Muscle layer of colon (tissue), 2 donors: Measurements from ENCODE around the gene EPB41L5.
"Not testable (repeated sequence)": the region's sequence is repeated elsewhere in the genome, so short reads cannot be mapped to it uniquely, and the experiment has no call there.

Experiments
- H3K27ac ChIP-seq: one replicate; pipeline ENCODE4 v1.7.0; 2013; ENCODE audit warnings: low read depth, mild to moderate bottlenecking, low read length, moderate library complexity
- H3K27me3 ChIP-seq, 2 donors: one replicate each; pipeline ENCODE4 v1.7.0; 2013; ENCODE audit warnings: low read length in 2 of 2, mild to moderate bottlenecking in 2 of 2; ENCODE audit not compliant: insufficient read depth in 2 of 2, control insufficient read depth in 1 of 2
- H3K36me3 ChIP-seq: one replicate; pipeline ENCODE4 v1.7.0; 2013; ENCODE audit warnings: mild to moderate bottlenecking, low read length; ENCODE audit not compliant: insufficient read depth
- H3K4me1 ChIP-seq: one replicate; pipeline ENCODE4 v1.7.0; 2013; ENCODE audit warnings: mild to moderate bottlenecking, low read length; ENCODE audit not compliant: insufficient read depth
- H3K4me3 ChIP-seq, 2 donors: one replicate each; pipeline ENCODE4 v1.7.0; 2013; ENCODE audit warnings: low read length in 2 of 2, low read depth in 1 of 2, mild to moderate bottlenecking in 1 of 2, moderate library complexity in 1 of 2
- H3K9ac ChIP-seq: one replicate; pipeline ENCODE4 v1.7.0; 2013; ENCODE audit warnings: low read length
- H3K9me3 ChIP-seq: one replicate; pipeline ENCODE4 v1.7.0; 2013; ENCODE audit warnings: mild to moderate bottlenecking, low read length
- donor health status: abdominal sarcoma.
- donor health status: Adenocarcinoma of cecum.

The EPB41L5 gene

GRCh38 chr2:120105360-120105759, 92.5 kb downstream of the EPB41L5 start:
- no peaks in the 10 kb centered on the region for H3K27me3 ChIP-seq
- no peaks in the 10 kb centered on the region for H3K9me3 ChIP-seq

GRCh38 chr2:120108049-120108448, 95.2 kb downstream of the EPB41L5 start:
- no peaks in the 10 kb centered on the region for H3K36me3 ChIP-seq
- no peaks in the 10 kb centered on the region for H3K27me3 ChIP-seq
- H3K9ac ChIP-seq: no peak overlapping the region
- H3K4me3 ChIP-seq: no peak overlapping the region
- no peak overlapping the region for H3K27ac ChIP-seq
- H3K9me3 ChIP-seq: no peaks in the 10 kb centered on the region
- H3K4me1 ChIP-seq: peaks cover 7% of the 10 kb centered on the region

More at GRCh38 chr2:120105360-120105759, 92.5 kb downstream of the EPB41L5 start:
- Histone ChIP-seq H3K4me1 (peaks cover 7% of the 10 kb centered on the region), H3K27ac (no peak overlapping the region), H3K4me3 (no peak overlapping the region), H3K36me3 (no peaks in the 10 kb centered on the region), H3K9ac (no peak overlapping the region)

GRCh38 chr2:120108749-120109148, 95.9 kb downstream of the EPB41L5 start:
- no peak overlapping the region for H3K9ac ChIP-seq
- H3K4me1 ChIP-seq: peaks cover 7% of the 10 kb centered on the region
- no peak overlapping the region for H3K27ac ChIP-seq
- H3K4me3 ChIP-seq: no peak overlapping the region
- H3K36me3 ChIP-seq: no peaks in the 10 kb centered on the region
- H3K27me3 ChIP-seq: no peaks in the 10 kb centered on the region
- H3K9me3 ChIP-seq: no peaks in the 10 kb centered on the region

DNA sequence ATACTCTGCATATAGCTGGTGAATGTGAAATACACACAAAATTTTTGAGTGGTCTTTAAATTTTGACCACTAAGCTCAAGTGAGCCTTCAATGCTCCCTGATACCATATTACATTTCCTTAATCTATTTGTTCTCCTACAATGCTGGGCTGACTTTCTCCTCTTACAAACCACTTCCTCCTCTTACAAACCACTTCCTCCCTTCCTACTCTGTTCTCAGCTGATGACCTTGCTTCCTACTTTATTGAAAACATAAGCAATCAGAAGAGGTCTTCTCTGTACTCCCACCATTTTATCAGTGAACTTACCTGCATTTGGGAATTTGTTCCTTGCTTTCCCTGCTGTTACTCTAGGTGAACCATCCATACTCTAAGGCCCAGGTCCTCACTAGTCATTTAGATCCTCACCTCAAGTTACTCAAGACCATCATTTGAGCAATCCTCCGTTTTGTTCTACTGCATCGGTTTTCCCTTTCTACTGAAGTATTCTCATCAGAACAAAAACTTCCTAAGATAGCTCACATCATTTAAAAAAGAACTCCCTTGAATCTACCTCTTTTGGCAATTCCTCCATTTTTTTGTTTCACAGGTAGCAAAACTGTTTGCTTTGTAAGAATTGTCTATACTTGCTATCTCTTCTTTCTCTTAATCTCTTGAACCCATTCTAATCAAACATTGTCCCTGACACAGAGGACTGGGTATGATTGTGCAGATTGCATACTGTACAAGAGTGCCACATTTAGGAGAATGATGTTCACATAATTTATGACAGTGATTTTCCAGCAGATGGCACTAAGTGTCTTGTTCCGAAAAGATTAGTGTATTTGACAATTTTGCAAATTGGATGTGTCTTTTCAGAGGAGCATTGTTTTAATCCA, 96.5 kb downstream of the EPB41L5 start:
- Histone ChIP-seq H3K4me3 (no peak overlapping the region), H3K4me1 (peaks cover 7% of the 10 kb centered on the region), H3K9me3 (no peaks in the 10 kb centered on the region), H3K27me3 (no peaks in the 10 kb centered on the region), H3K27ac (no peak overlapping the region), H3K9ac (no peak overlapping the region), H3K36me3 (no peaks in the 10 kb centered on the region)

- H3K27me3 ChIP-seq: no peaks in the 10 kb centered on the region
- peaks cover 7% of the 10 kb centered on the region for H3K4me1 ChIP-seq
- H3K36me3 ChIP-seq: no peaks in the 10 kb centered on the region
- H3K9ac ChIP-seq: no peak overlapping the region
- H3K4me3 ChIP-seq: no peak overlapping the region
- no peaks in the 10 kb centered on the region for H3K9me3 ChIP-seq
- H3K27ac ChIP-seq: no peak overlapping the region
Observed at GRCh38 chr2:120110062-120110362, 97.1 kb downstream of the EPB41L5 start.

DNA sequence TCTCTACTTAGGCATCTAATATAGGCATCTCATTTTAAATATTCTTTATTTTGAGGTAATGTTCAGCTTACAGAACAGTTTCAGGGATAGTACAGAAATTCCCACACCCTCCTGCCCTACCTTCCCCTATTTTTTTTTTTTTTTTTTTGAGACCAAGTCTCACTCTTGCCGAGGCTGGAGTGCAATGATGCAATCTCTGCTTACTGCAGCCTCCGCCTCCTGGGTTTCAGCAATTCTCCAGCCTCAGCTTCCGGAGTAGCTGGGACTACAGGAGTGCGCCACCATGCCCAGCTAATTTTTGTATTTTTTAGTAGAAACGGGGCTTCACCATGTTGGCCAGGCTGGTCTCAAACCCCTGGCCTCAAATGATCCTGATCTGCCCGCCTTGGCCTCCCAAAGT, 97.6 kb downstream of the EPB41L5 start:
- H3K4me1 ChIP-seq: peaks cover 7% of the 10 kb centered on the region
- H3K27me3 ChIP-seq: no peaks in the 10 kb centered on the region
- no peaks in the 10 kb centered on the region for H3K36me3 ChIP-seq
- no peaks in the 10 kb centered on the region for H3K9me3 ChIP-seq
- no peak overlapping the region for H3K9ac ChIP-seq
- no peak overlapping the region for H3K4me3 ChIP-seq
- no peak overlapping the region for H3K27ac ChIP-seq

DNA sequence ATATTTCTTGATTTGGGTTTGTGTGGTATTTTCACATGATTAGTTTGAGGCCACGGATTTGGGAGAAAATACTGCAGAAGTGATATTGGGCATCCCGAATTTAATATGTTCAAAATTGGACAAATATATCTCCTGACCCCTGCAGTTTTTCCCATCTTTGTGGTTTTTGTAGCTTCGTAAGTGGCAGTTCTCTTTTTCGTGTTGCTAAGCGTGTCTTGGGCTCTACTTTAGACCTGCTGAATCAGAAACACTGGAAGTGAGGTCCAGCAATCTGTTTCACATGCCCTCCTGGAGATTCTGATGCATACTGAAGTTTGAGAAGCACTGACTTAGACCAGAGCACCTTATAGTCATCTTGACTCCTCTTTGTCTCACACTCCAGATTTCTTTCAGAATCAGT, 98.3 kb downstream of the EPB41L5 start:
- Histone ChIP-seq H3K27me3 (no peaks in the 10 kb centered on the region), H3K4me3 (no peak overlapping the region), H3K27ac (no peak overlapping the region), H3K4me1 (peaks cover 7% of the 10 kb centered on the region), H3K9me3 (no peaks in the 10 kb centered on the region), H3K36me3 (no peaks in the 10 kb centered on the region), H3K9ac (no peak overlapping the region)

DNA sequence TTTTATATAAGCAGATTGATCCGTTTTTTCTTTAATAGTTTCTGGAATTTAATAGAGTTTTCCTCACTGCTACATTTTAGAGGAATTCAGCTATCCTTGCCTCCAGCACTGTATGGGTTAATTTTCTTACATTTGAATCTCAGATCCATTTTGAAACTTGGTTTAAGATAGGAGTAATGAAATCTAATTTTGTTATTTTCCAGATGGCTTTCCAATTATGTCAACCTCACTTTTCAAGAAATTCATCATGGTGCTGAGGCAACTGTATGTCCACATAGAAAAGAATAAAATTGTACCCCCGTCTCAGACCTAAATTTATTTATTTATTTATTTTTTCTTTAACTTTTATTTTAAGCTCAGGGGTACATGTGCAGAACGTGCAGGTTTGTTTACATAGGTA, 105.1 kb downstream of the EPB41L5 start:
- Histone ChIP-seq H3K4me3 (no peak overlapping the region), H3K9me3 (no peaks in the 10 kb centered on the region), H3K4me1 (no peaks in the 10 kb centered on the region), H3K9ac (no peak overlapping the region), H3K27me3 (no peaks in the 10 kb centered on the region), H3K36me3 (no peaks in the 10 kb centered on the region), H3K27ac (no peak overlapping the region)

- no peaks in the 10 kb centered on the region for H3K4me1 ChIP-seq
- no peak overlapping the region for H3K27ac ChIP-seq
- no peaks in the 10 kb centered on the region for H3K27me3 ChIP-seq
- no peaks in the 10 kb centered on the region for H3K36me3 ChIP-seq
- no peak overlapping the region for H3K9ac ChIP-seq
- H3K4me3 ChIP-seq: no peak overlapping the region
- H3K9me3 ChIP-seq: no peaks in the 10 kb centered on the region
Observed at GRCh38 chr2:120118471-120118870, 105.6 kb downstream of the EPB41L5 start.

GRCh38 chr2:120121337-120121736, 108.5 kb downstream of the EPB41L5 start:
- not testable (repeated sequence) for H3K9me3 ChIP-seq, H3K27me3 ChIP-seq, H3K9ac ChIP-seq, H3K4me1 ChIP-seq, H3K27ac ChIP-seq, H3K36me3 ChIP-seq, H3K4me3 ChIP-seq

- H3K27me3 ChIP-seq: no peaks in the 10 kb centered on the region
- no peaks in the 10 kb centered on the region for H3K4me1 ChIP-seq
- no peak overlapping the region for H3K4me3 ChIP-seq
- no peak overlapping the region for H3K27ac ChIP-seq
- no peaks in the 10 kb centered on the region for H3K9me3 ChIP-seq
- no peak overlapping the region for H3K9ac ChIP-seq
- no peaks in the 10 kb centered on the region for H3K36me3 ChIP-seq
Observed at GRCh38 chr2:120123090-120123489, 110.2 kb downstream of the EPB41L5 start.

DNA sequence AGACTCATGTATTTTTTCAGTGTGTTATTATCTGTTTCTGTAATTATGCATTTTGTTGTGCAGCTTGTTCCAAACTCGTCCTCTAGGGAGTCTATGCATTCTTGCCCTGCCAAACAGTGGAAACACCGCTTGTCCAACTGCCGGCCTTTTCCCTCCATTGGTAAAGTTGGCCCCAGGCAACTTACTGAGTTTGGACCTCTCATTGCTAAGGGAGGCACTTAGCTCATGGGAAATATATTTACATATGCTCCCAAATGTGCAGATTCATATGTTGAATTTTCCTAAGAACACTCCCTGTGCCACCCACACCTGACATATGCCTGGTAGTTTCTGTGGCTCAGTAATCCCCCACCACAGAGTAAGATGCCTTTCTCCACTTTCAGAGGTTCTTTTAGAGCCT, 112.3 kb downstream of the EPB41L5 start:
- no peak overlapping the region for H3K27ac ChIP-seq
- H3K27me3 ChIP-seq: no peaks in the 10 kb centered on the region
- no peaks in the 10 kb centered on the region for H3K9me3 ChIP-seq
- no peaks in the 10 kb centered on the region for H3K4me1 ChIP-seq
- H3K9ac ChIP-seq: no peak overlapping the region
- no peaks in the 10 kb centered on the region for H3K36me3 ChIP-seq
- H3K4me3 ChIP-seq: no peak overlapping the region
